SU-DHL-6 (cell line): ENCODE results near the gene ACSL6.
"Not testable (repeated sequence)": the region's sequence is repeated elsewhere in the genome, so short reads cannot be mapped to it uniquely, and the experiment has no call there.

Experiments
- H2AFZ ChIP-seq: fragments of 200-600 bp; sonication (generic); 2 replicates; pipeline ENCODE4 v1.6.1; 2014; ENCODE audit warnings: low read depth, mild to moderate bottlenecking, moderate library complexity, mixed read lengths, antibody characterized with exemption, low read length; ENCODE audit not compliant: severe bottlenecking
- H3F3A ChIP-seq: fragments of 200-600 bp; shearing (Covaris generic); 2 replicates; pipeline ENCODE4 v1.6.0; 2016; ENCODE audit warnings: antibody characterized with exemption, mild to moderate bottlenecking; ENCODE audit not compliant: insufficient read depth
- H3K27ac ChIP-seq: fragments of 200-600 bp; sonication (generic); 2 replicates; pipeline ENCODE4 v1.5.1; 2016; ENCODE audit warnings: low read depth, mild to moderate bottlenecking, low read length, moderate library complexity, mixed read lengths
- H3K27me3 ChIP-seq: fragments of 200-600 bp; sonication (generic), shearing (Covaris generic); 2 replicates; pipeline ENCODE4 v1.6.0; 2014; ENCODE audit warnings: mild to moderate bottlenecking, low read length
- H3K36me3 ChIP-seq: fragments of 200-600 bp; sonication (generic); 2 replicates; pipeline ENCODE4 v1.6.1; 2014; ENCODE audit warnings: mild to moderate bottlenecking, low read length, mixed read lengths
- H3K4me2 ChIP-seq: fragments of 300-600, 200-600 bp; shearing (Covaris generic), sonication (generic); 2 replicates; pipeline ENCODE4 v1.6.0; 2014; ENCODE audit warnings: low read length, low read depth, mild to moderate bottlenecking; ENCODE audit not compliant: poor library complexity, severe bottlenecking
- H3K4me3 ChIP-seq: fragments of 200-600 bp; sonication (generic); 2 replicates; pipeline ENCODE4 v1.5.1; 2014; ENCODE audit warnings: antibody characterized with exemption, low read length, mild to moderate bottlenecking, mixed read lengths; ENCODE audit not compliant: insufficient read depth, poor library complexity, severe bottlenecking
- H3K79me2 ChIP-seq: fragments of 200-600 bp; sonication (generic); 2 replicates; pipeline ENCODE4 v1.6.1; 2014; ENCODE audit warnings: mild to moderate bottlenecking, low read length, moderate library complexity; ENCODE audit not compliant: insufficient read depth
- H3K9ac ChIP-seq: fragments of 200-600 bp; sonication (generic); 2 replicates; pipeline ENCODE4 v1.7.0; 2014; ENCODE audit warnings: mild to moderate bottlenecking, low read length
- H3K9me2 ChIP-seq: fragments of 200-600 bp; sonication (generic); replicated peaks from 2 replicates; pipeline ENCODE4 v1.6.1; 2014; ENCODE audit warnings: low read length; ENCODE audit not compliant: insufficient read depth
- H3K9me3 ChIP-seq: fragments of 200-600 bp; sonication (generic); 2 replicates; pipeline ENCODE4 v1.6.1; 2014; ENCODE audit warnings: low read length, mixed read lengths; ENCODE audit not compliant: insufficient read depth
- H4K20me1 ChIP-seq: fragments of 200-600 bp; sonication (generic); 2 replicates; pipeline ENCODE4 v1.6.1; 2014; ENCODE audit warnings: low read depth, mild to moderate bottlenecking, antibody characterized with exemption, low read length, moderate library complexity, mixed read lengths
- CTCF ChIP-seq: fragments of 200-600 bp; sonication (generic); IDR thresholded peaks from one replicate; pipeline ENCODE4 v1.5.1; 2017; ENCODE audit warnings: antibody characterized with exemption, mild to moderate bottlenecking, low read length, moderate library complexity; ENCODE audit not compliant: insufficient read depth, poor library complexity, severe bottlenecking
- EZH2phosphoT487 ChIP-seq: fragments of 200-600 bp; sonication (generic), shearing (Covaris generic); conservative IDR thresholded peaks from 2 replicates; pipeline ENCODE4 v1.6.1; 2018; ENCODE audit warnings: mild to moderate bottlenecking, antibody characterized with exemption, low read length, moderate library complexity, mixed read lengths

Gene ACSL6

DNA sequence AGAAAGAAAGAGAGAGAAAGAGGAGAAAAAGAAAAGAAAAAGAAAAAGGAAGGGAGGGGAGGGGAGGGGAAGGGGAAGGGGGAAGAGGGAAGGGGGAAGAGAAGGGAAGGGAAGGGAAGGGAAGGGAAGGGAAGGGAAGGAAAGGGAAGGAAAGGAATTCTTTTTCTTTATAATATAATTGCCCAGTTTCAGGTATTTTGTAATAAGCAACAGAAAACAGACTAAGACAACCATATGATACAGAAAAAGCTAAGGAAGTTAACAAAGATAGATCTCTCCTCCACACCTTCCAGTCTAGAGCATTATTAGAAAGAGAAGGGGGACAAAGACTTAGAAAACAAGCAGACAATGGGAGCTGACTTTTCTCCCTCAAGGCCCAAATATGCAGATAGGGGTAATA is 97.0 kb downstream of the ACSL6 start:
- no peaks in the 10 kb centered on the region for H3K36me3 ChIP-seq

DNA sequence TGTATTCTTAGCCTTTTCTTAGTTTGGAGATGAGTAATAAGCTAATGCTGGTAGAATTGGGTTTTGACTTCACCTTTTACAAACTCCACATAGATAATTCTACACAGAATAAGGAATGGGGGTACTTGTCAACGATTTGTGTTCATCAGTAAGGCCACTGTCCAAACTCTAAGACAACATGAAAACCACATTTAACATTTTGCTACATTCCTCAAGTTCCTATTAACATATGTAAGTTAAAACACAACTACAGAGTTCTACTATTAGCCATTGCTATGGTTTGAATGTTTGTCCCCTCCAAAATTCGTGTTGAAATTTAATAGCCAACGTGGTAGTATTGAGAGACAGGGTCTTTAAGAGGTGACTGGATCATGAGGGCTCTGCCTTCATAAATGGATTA is 97.9 kb downstream of the ACSL6 start:
- Histone ChIP-seq H3K9ac (no peak overlapping the region), H3F3A (no peaks in the 10 kb centered on the region), H3K79me2 (no peaks in the 10 kb centered on the region), H4K20me1 (no peaks in the 10 kb centered on the region), H3K4me2 (no peak overlapping the region), H3K9me3 (no peaks in the 10 kb centered on the region), H2AFZ (no peak overlapping the region), H3K27ac (no peak overlapping the region), H3K36me3 (no peaks in the 10 kb centered on the region), H3K27me3 (no peaks in the 10 kb centered on the region), H3K9me2 (no peaks in the 10 kb centered on the region), H3K4me3 (no peak overlapping the region)
- TF ChIP-seq CTCF (no peak), EZH2phosphoT487 (no peak)

More for the DNA sequence above, 97.0 kb downstream of the ACSL6 start:
- no peak for TF ChIP-seq CTCF
- no peak for TF ChIP-seq EZH2phosphoT487
- Histone ChIP-seq H3K79me2 (no peaks in the 10 kb centered on the region), H3K27me3 (no peaks in the 10 kb centered on the region), H3K9me3 (no peaks in the 10 kb centered on the region), H2AFZ (no peak overlapping the region), H3F3A (no peaks in the 10 kb centered on the region), H3K9ac (no peak overlapping the region), H3K27ac (no peak overlapping the region), H3K4me3 (no peak overlapping the region), H4K20me1 (no peaks in the 10 kb centered on the region), H3K4me2 (no peak overlapping the region), H3K9me2 (no peaks in the 10 kb centered on the region)

GRCh38 chr5:131906668-131907067 is 104.8 kb downstream of the ACSL6 start:
- Histone ChIP-seq H4K20me1 (no peaks in the 10 kb centered on the region), H3K9me2 (no peaks in the 10 kb centered on the region), H3K9me3 (no peaks in the 10 kb centered on the region), H3F3A (no peaks in the 10 kb centered on the region), H2AFZ (no peak overlapping the region), H3K4me3 (no peak overlapping the region), H3K27me3 (no peaks in the 10 kb centered on the region), H3K4me2 (no peak overlapping the region), H3K36me3 (no peaks in the 10 kb centered on the region), H3K79me2 (no peaks in the 10 kb centered on the region), H3K9ac (no peak overlapping the region), H3K27ac (no peak overlapping the region)
- no peak for TF ChIP-seq CTCF
- no peak for TF ChIP-seq EZH2phosphoT487

DNA sequence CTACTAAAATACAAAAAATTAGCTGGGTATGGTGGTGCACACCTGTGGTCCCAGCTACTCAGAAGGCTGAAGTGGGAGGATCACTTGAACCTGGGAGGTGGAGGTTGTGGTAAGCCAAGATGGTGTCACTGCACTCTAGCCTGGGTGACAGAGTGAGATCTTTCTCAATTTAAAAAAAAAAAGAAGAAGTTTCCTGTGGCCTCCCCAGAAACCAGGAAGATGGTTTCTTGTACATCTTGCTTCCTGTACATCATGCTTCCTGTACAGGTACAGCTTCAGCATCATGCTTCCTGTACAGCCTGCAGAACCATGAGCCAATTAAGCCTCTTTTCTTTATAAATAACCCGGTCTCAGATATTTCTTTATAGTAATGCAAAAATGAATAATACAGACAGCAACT is 109.2 kb downstream of the ACSL6 start:
- not testable (repeated sequence) for H3K9me3 ChIP-seq, H3K27ac ChIP-seq, H3K36me3 ChIP-seq, H3K4me3 ChIP-seq, H3K9ac ChIP-seq, H3K27me3 ChIP-seq, H4K20me1 ChIP-seq, H2AFZ ChIP-seq, H3F3A ChIP-seq, H3K79me2 ChIP-seq, H3K4me2 ChIP-seq, H3K9me2 ChIP-seq
